ENCODE results near the gene BCL11B. TPM values are rescaled to one million over a fixed set of nuclear protein-coding genes. Genes with fewer than 3 reads are reported as not detected.

The BCL11B gene
- total and polyA plus RNA-seq, 9 of the 15 experiments (the other 6 are each of a cell fraction or from before 2014, with no cell fraction given): 0.09 TPM; not detected in 8

- ChIA-PET CTCF (ENCODE audit: low intra/inter-chr PET ratio) (no interaction called here), POLR2A (no interaction called here)
- ATAC-seq (no peak), DNase-seq (ENCODE audit: extremely low read depth in 1 of 4, low spot score in 3 of 4) (no peak), FAIRE-seq (no peak)
- no TSS peak for BruUV-seq (replicated peaks)
- intact Hi-C loops (cut with micrococcal nuclease) (no loop called here), in situ Hi-C loops (cut with MboI) (no loop called here)
- Histone ChIP-seq H3K79me2 (ENCODE audit: control insufficient read depth, insufficient read depth, low read length) (no peaks in the 10 kb centered on the region), H4K20me1 (replicated peaks; ENCODE audit: control insufficient read depth, insufficient read depth, low read length) (no peaks in the 10 kb centered on the region), H3K9me3 (replicated peaks; ENCODE audit: control insufficient read depth, insufficient read depth, low read depth, low read length) (no peaks in the 10 kb centered on the region), H3K27me3 (ENCODE audit: control insufficient read depth in 2 of 2, insufficient read depth in 2 of 2, low read length in 2 of 2) (peaks cover 2 to 26% of the 10 kb centered on the region in 2 experiments; a peak in 3 of 5 replicates), H3K9ac (ENCODE audit: insufficient read depth in 1 of 2, low read depth in 2 of 2, low read length in 2 of 2) (no peak overlapping the region), H3K27ac (ENCODE audit: extremely low read depth, low read depth, low read length) (no peak overlapping the region), H3K4me3 (no peak overlapping the region), H3K4me2 (ENCODE audit: insufficient read depth, low read length) (no peak overlapping the region), H2AFZ (ENCODE audit: low read depth, low read length) (no peak overlapping the region), H3K4me1 (replicated peaks in 1 of 2; ENCODE audit: control insufficient read depth in 2 of 2, insufficient read depth in 2 of 2, low read length in 2 of 2) (no peaks in the 10 kb centered on the region), H3K36me3 (ENCODE audit: control insufficient read depth, insufficient read depth, low read length) (no peaks in the 10 kb centered on the region), H3K9me1 (ENCODE audit: control insufficient read depth, insufficient read depth, low read length) (no peaks in the 10 kb centered on the region)
- WGBS (ENCODE audit: insufficient coverage, low coverage, missing lambda C conversion rate): 0% methylated on average over 2 of the region's 2 CpGs
- TF ChIP-seq IRF9 (tag; IDR thresholded peaks at IDR 0.05) (no peak), ETS1 (conservative IDR thresholded peaks at IDR 0.05; ENCODE audit: control insufficient read depth, low read depth, low read length) (no peak), CREB3L1 (IDR thresholded peaks at IDR 0.05; ENCODE audit: borderline replicate concordance, low read depth) (no peak), ARID3A (IDR thresholded peaks at IDR 0.05; ENCODE audit: borderline replicate concordance, low read depth, low read length) (no peak), ZNF75A (CRISPR knock-in tag; IDR thresholded peaks at IDR 0.05) (no peak), CHD4 (IDR thresholded peaks at IDR 0.05; ENCODE audit: insufficient read depth, insufficient replicate concordance, low read depth, low read length, poor library complexity, severe bottlenecking) (no peak)
Observed at GRCh38 chr14:99286761-99287160, 14.8 kb upstream of the BCL11B start.
